NCI-H774 (cell line): ENCODE results near the gene SH2B3.
"Not testable (repeated sequence)": the region's sequence is repeated elsewhere in the genome, so short reads cannot be mapped to it uniquely, and the experiment has no call there.

Experiments used
- DNase-seq: peaks from one replicate; lab custom pipeline; 2025; lab: John Stamatoyannopoulos, UW

Gene SH2B3

GRCh38 chr12:111387747-111388323, 17.9 kb upstream of the SH2B3 start:
- DNase-seq, result no peak

GRCh38 chr12:111389635-111390034, 16.1 kb upstream of the SH2B3 start:
- no peak for DNase-seq

GRCh38 chr12:111390910-111391309, 14.8 kb upstream of the SH2B3 start:
- no peak for DNase-seq

- no peak for DNase-seq
Measured at GRCh38 chr12:111393700-111394300, 11.9 kb upstream of the SH2B3 start.

GRCh38 chr12:111394480-111394879, 11.2 kb upstream of the SH2B3 start:
- DNase-seq, result no peak

- no peak for DNase-seq
Measured at GRCh38 chr12:111395336-111396187, 10.2 kb upstream of the SH2B3 start.

GRCh38 chr12:111396271-111396670, 9.5 kb upstream of the SH2B3 start:
- DNase-seq, result not testable (repeated sequence)

GRCh38 chr12:111396726-111397445, 8.8 kb upstream of the SH2B3 start:
- peak; percentile 87 for DNase-seq

GRCh38 chr12:111398530-111398929, 7.2 kb upstream of the SH2B3 start:
- no peak for DNase-seq

- not testable (repeated sequence) for DNase-seq
Measured at GRCh38 chr12:111399741-111400404, 5.8 kb upstream of the SH2B3 start.

GRCh38 chr12:111401167-111401605, 4.5 kb upstream of the SH2B3 start:
- DNase-seq, result no peak

GRCh38 chr12:111402490-111402824, 3.3 kb upstream of the SH2B3 start:
- not testable (repeated sequence) for DNase-seq

- DNase-seq, result no peak
Measured at GRCh38 chr12:111404362-111405148, 1.2 kb upstream of the SH2B3 start.

GRCh38 chr12:111405149-111405858, 419 bp upstream of the SH2B3 start:
- peak; percentile 95 for DNase-seq

- DNase-seq, result no peak
Measured at GRCh38 chr12:111406474-111407376, 1.0 kb downstream of the SH2B3 start.

GRCh38 chr12:111407377-111408115, 1.8 kb downstream of the SH2B3 start:
- DNase-seq, result no peak

- no peak for DNase-seq
Measured at GRCh38 chr12:111408116-111408440, 2.4 kb downstream of the SH2B3 start.

GRCh38 chr12:111408686-111409402, 3.1 kb downstream of the SH2B3 start:
- DNase-seq, result no peak
